HepG2 (cell line): Measurements from ENCODE around the gene PRKCD. TPM values are rescaled to one million over a fixed set of nuclear protein-coding genes. Genes with fewer than 3 reads are reported as not detected.

ENCODE experiments used
- ASH2L ChIP-seq: fragments of 300-600, 200-600 bp; sonication (generic); IDR thresholded peaks from 2 replicates; pipeline ENCODE4 v1.7.0; 2017; ENCODE audit warnings: low read depth, mild to moderate bottlenecking, moderate library complexity, mixed read lengths, low read length; ENCODE audit not compliant: insufficient read length
- DMAP1 ChIP-seq: IDR thresholded peaks from 2 replicates; pipeline ENCODE4 v1.6.1; 2016
- FOXK1 ChIP-seq: sonication (generic); formaldehyde crosslinking; IDR thresholded peaks from 2 replicates; pipeline ENCODE4 v1.4.0; 2020; ENCODE audit warnings: low read depth, missing genetic modification reagents, borderline replicate concordance
- HNRNPH1 ChIP-seq: fragments of 200-400 bp; formaldehyde crosslinking; optimal IDR thresholded peaks from 2 replicates; pipeline ENCODE3; 2017; ENCODE audit warnings: mild to moderate bottlenecking, low read depth, low read length
- KAT2B ChIP-seq: fragments of 150-350 bp; IDR thresholded peaks from 2 replicates; pipeline ENCODE4 v1.6.1; 2014; ENCODE audit warnings: low read depth, low read length, borderline replicate concordance
- KDM3A ChIP-seq: IDR thresholded peaks from 2 replicates; pipeline ENCODE4 v1.6.1; 2018; ENCODE audit warnings: low read depth, missing compliant biosample characterization
- KLF15 ChIP-seq: sonication (generic); formaldehyde crosslinking; IDR thresholded peaks from 2 replicates; pipeline ENCODE4 v1.8.1; 2023; ENCODE audit warnings: borderline replicate concordance, mild to moderate bottlenecking, inconsistent platforms, missing genetic modification reagents, mixed read lengths
- RBM39 ChIP-seq: fragments of 200-400 bp; formaldehyde crosslinking; IDR thresholded peaks from one replicate; pipeline ENCODE4 v1.6.1; 2018; ENCODE audit warnings: antibody characterized with exemption, mild to moderate bottlenecking, low read depth, low read length; ENCODE audit not compliant: poor library complexity, severe bottlenecking
- REXO4 ChIP-seq: sonication (generic); formaldehyde crosslinking; IDR thresholded peaks from 2 replicates; pipeline ENCODE4 v1.8.0; 2022; ENCODE audit warnings: missing genetic modification reagents, mild to moderate bottlenecking, borderline replicate concordance
- RFX1 ChIP-seq: fragments of 450-650 bp; IDR thresholded peaks from 2 replicates; pipeline ENCODE4 v1.6.1; 2017
- SATB2 ChIP-seq: sonication (generic); formaldehyde crosslinking; IDR thresholded peaks from 2 replicates; pipeline ENCODE4 v1.5.0; 2020; ENCODE audit warnings: missing genetic modification reagents
- SUZ12 ChIP-seq: fragments of 150-350 bp; IDR thresholded peaks from 2 replicates; pipeline ENCODE4 v1.6.1; 2014; ENCODE audit warnings: low read depth, low read length
- TOE1 ChIP-seq: sonication (generic); formaldehyde crosslinking; IDR thresholded peaks from 2 replicates; pipeline ENCODE4 v1.4.0; 2020; ENCODE audit warnings: mild to moderate bottlenecking, missing genetic modification reagents
- ZBTB7B ChIP-seq: sonication (generic); formaldehyde crosslinking; IDR thresholded peaks from 2 replicates; pipeline ENCODE4 v1.4.0; 2020; ENCODE audit warnings: missing genetic modification reagents
- ZNF552 ChIP-seq: sonication (generic); formaldehyde crosslinking; IDR thresholded peaks from 2 replicates; pipeline ENCODE4 v1.9.0; 2022; ENCODE audit warnings: missing genetic modification reagents, mild to moderate bottlenecking, borderline replicate concordance
- ZNF577 ChIP-seq: sonication (generic); formaldehyde crosslinking; IDR thresholded peaks from 2 replicates; pipeline ENCODE4 v1.4.0; 2020; ENCODE audit warnings: mild to moderate bottlenecking, low read depth, missing genetic modification reagents, borderline replicate concordance
- ZNF670 ChIP-seq: sonication (generic); formaldehyde crosslinking; IDR thresholded peaks from 2 replicates; pipeline ENCODE4 v1.8.0; 2022; ENCODE audit warnings: mild to moderate bottlenecking, missing genetic modification reagents, borderline replicate concordance
- ZNF878 ChIP-seq: sonication (generic); formaldehyde crosslinking; IDR thresholded peaks from 2 replicates; pipeline ENCODE4 v1.8.1; 2023; ENCODE audit warnings: mild to moderate bottlenecking, missing genetic modification reagents, moderate library complexity
- ZSCAN12 ChIP-seq: sonication (generic); formaldehyde crosslinking; IDR thresholded peaks from 2 replicates; pipeline ENCODE4 v1.9.0; 2021; ENCODE audit warnings: mild to moderate bottlenecking, missing genetic modification reagents
- polyA plus RNA-seq, 8 experiments: library from polyadenylated mRNA; depleted of rRNA in 3 of 8; stranded (reverse) in 7 of 8; unstranded in 1 of 8; fragments of >200 nt; fragmentation: Illumina TruSeq in 4 of 8; extraction: Trizol in 4 of 8; gene quantifications; 2 replicates each; pipeline versions ENCODE4 v1.2.1 to v1.2.3, GENCODE V29; 2011 to 2016; ENCODE audit warnings: low read depth in 4 of 8, missing spikeins in 1 of 8, mixed read lengths in 1 of 8; ENCODE audit not compliant: insufficient read depth in 1 of 8
- total RNA-seq, 5 experiments: library from RNA; depleted of rRNA; stranded (reverse); fragments of >200 nt; fragmentation: Illumina TruSeq; extraction: Trizol; gene quantifications; 2 replicates each; pipeline ENCODE4 v1.2.3, GENCODE V29; 2016; ENCODE audit warnings: low read depth in 1 of 5
- TF ChIP-seq, protein P1 (sequence below): sonication (generic); formaldehyde crosslinking; IDR thresholded peaks from 2 replicates; pipeline ENCODE4 v1.5.1; 2020; ENCODE audit warnings: missing genetic modification reagents, mild to moderate bottlenecking, borderline replicate concordance
- TF ChIP-seq, protein P2 (sequence below): sonication (generic); formaldehyde crosslinking; IDR thresholded peaks from 2 replicates; pipeline ENCODE4 v1.4.0; 2020; ENCODE audit warnings: missing genetic modification reagents, borderline replicate concordance
- TF ChIP-seq, protein P3 (sequence below): sonication (generic); formaldehyde crosslinking; IDR thresholded peaks from 2 replicates; pipeline ENCODE4 v1.4.0; 2020; ENCODE audit warnings: mild to moderate bottlenecking, missing genetic modification reagents

Gene PRKCD
- total and polyA plus RNA-seq, 2 of the 13 experiments (the other 11 are each of a cell fraction or from before 2014, with no cell fraction given), result 1.6 to 40.7 TPM

DNA sequence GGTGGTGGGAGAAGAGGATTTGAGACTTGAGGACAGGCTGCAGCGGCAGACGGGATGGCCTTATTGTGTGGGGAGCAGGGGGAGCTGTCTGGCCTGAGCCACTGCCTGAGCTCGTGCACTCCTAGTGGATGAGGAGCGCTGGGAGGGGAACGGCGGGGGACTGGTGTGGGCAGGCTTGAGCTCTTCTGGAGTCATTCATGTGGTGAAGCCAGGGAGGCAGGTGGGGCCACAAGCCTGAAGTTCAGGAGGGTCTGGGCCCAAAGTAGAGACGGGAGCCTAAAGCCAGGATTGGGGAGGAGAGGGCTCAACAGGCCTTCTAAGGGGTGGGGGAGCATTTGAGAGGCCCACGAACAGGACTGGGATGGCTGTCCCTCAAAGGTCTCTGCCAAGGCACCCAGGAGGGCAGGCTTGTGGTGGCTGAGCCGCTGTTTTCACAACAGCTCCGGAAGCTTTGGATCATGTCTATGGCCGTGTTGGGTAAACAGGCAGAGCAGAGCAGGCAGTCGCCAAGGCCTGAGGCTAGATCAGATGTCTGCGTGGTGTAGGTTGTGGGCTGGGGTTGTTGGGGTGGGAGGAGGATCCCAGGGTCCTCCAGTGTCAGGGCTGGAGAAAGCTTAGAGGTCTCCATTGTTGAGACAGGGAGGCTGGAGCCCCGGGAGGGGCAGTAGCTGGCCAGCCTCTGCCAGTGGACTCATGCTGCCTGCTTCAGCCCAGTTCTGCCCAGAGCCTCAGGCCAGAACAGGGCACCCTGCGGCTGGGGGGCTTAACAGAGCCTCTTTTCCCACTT lies 8.2 kb downstream of the PRKCD start (continued):
- TF ChIP-seq KDM3A (CRISPR knock-in tag), result peak; percentile 62; the same call in 1 of the 2 replicates
- no peak for TF ChIP-seq ZNF552 (CRISPR knock-in tag)
- TF ChIP-seq SUZ12, result no peak
- TF ChIP-seq RFX1, result no peak
- TF ChIP-seq, protein P1, sequence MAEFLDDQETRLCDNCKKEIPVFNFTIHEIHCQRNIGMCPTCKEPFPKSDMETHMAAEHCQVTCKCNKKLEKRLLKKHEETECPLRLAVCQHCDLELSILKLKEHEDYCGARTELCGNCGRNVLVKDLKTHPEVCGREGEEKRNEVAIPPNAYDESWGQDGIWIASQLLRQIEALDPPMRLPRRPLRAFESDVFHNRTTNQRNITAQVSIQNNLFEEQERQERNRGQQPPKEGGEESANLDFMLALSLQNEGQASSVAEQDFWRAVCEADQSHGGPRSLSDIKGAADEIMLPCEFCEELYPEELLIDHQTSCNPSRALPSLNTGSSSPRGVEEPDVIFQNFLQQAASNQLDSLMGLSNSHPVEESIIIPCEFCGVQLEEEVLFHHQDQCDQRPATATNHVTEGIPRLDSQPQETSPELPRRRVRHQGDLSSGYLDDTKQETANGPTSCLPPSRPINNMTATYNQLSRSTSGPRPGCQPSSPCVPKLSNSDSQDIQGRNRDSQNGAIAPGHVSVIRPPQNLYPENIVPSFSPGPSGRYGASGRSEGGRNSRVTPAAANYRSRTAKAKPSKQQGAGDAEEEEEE (CRISPR knock-in tag), result no peak
- TF ChIP-seq KAT2B, result no peak
- no peak for TF ChIP-seq HNRNPH1
- TF ChIP-seq ZBTB7B (CRISPR knock-in tag), result no peak
- TF ChIP-seq ZNF670 (CRISPR knock-in tag), result no peak
- TF ChIP-seq RBM39, result no peak
- TF ChIP-seq KLF15 (CRISPR knock-in tag), result no peak
- TF ChIP-seq ZNF577, result no peak
- no peak for TF ChIP-seq TOE1
- TF ChIP-seq, protein P2, sequence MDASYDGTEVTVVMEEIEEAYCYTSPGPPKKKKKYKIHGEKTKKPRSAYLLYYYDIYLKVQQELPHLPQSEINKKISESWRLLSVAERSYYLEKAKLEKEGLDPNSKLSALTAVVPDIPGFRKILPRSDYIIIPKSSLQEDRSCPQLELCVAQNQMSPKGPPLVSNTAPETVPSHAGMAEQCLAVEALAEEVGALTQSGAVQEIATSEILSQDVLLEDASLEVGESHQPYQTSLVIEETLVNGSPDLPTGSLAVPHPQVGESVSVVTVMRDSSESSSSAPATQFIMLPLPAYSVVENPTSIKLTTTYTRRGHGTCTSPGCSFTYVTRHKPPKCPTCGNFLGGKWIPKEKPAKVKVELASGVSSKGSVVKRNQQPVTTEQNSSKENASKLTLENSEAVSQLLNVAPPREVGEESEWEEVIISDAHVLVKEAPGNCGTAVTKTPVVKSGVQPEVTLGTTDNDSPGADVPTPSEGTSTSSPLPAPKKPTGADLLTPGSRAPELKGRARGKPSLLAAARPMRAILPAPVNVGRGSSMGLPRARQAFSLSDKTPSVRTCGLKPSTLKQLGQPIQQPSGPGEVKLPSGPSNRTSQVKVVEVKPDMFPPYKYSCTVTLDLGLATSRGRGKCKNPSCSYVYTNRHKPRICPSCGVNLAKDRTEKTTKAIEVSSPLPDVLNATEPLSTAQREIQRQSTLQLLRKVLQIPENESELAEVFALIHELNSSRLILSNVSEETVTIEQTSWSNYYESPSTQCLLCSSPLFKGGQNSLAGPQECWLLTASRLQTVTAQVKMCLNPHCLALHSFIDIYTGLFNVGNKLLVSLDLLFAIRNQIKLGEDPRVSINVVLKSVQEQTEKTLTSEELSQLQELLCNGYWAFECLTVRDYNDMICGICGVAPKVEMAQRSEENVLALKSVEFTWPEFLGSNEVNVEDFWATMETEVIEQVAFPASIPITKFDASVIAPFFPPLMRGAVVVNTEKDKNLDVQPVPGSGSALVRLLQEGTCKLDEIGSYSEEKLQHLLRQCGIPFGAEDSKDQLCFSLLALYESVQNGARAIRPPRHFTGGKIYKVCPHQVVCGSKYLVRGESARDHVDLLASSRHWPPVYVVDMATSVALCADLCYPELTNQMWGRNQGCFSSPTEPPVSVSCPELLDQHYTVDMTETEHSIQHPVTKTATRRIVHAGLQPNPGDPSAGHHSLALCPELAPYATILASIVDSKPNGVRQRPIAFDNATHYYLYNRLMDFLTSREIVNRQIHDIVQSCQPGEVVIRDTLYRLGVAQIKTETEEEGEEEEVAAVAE (CRISPR knock-in tag), result no peak
- peak; percentile 53; the same call in 1 of the 2 replicates for TF ChIP-seq FOXK1 (CRISPR knock-in tag)
- no peak for TF ChIP-seq REXO4 (CRISPR knock-in tag)
- TF ChIP-seq DMAP1 (CRISPR knock-in tag), result 0 out of 2 replicates have a peak, but pooled peaks have one; percentile 26
- TF ChIP-seq ZSCAN12 (CRISPR knock-in tag), result no peak
- TF ChIP-seq, protein P3, sequence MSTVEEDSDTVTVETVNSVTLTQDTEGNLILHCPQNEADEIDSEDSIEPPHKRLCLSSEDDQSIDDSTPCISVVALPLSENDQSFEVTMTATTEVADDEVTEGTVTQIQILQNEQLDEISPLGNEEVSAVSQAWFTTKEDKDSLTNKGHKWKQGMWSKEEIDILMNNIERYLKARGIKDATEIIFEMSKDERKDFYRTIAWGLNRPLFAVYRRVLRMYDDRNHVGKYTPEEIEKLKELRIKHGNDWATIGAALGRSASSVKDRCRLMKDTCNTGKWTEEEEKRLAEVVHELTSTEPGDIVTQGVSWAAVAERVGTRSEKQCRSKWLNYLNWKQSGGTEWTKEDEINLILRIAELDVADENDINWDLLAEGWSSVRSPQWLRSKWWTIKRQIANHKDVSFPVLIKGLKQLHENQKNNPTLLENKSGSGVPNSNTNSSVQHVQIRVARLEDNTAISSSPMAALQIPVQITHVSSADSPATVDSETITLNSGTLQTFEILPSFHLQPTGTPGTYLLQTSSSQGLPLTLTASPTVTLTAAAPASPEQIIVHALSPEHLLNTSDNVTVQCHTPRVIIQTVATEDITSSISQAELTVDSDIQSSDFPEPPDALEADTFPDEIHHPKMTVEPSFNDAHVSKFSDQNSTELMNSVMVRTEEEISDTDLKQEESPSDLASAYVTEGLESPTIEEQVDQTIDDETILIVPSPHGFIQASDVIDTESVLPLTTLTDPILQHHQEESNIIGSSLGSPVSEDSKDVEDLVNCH (CRISPR knock-in tag), result no peak
- TF ChIP-seq ASH2L, result peak; percentile 35
- no peak for TF ChIP-seq SATB2
- no peak for TF ChIP-seq ZNF878
